HG03060 (cell line): ENCODE data around the gene AAMDC.

Experiments used
- ATAC-seq: cut with Tn5 transposase; IDR thresholded peaks from one replicate; pipeline ENCODE4 v1.9.1; 2021; ENCODE audit warnings: low read depth, moderate number of reproducible peaks; ENCODE audit not compliant: unreplicated experiment

The AAMDC gene

GRCh38 chr11:77820565-77821348, at the start of gene AAMDC, which contains the start of gene RSF1:
TSS of gene AAMDC (plus strand) at chr11:77821144. CDS start at chr11:77842497, 21,353 bp downstream.
TSS of gene RSF1 (minus strand) at chr11:77820722. CDS start at chr11:77820714, 8 bp downstream.
- ATAC-seq = peak; percentile 74

DNA sequence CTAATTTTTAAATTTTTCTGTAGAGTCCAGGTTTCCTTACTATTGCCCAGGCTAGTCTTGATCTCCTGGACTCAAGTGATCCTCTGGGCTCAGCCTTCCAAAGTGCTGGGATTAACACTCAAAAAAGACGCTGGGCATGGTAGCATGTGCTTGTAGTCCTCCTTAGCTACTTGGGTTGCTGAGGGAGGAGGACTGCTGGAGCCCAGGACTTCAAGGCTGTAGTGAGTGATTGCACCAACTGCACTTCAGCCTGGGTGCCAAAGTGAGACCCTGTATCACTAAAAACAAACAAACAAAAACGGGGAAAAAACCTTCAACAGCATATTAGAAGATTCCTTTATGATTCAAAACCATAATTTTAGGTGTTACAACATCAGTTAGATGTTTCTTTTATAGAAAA, 45.0 kb upstream of the AAMDC start:
- no peak for ATAC-seq

DNA sequence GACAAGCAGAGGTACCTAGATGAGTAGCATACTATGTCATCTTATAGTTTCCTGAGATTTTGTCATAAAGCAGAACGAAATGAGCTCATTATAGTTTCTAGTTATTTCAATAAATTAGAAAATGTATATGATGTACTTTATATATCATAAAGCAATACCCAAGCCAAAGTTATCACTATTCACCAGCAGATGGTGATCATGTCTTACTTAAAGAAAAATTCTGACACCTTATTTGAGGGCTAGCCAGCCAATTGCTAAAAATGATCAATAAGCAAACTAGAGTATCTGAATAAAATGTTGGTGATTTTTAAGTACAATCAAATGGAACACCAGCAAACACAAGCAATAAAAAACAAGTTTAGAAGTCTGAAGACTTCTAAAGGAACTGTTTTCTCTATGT, 44.5 kb upstream of the AAMDC start:
- no peak for ATAC-seq

GRCh38 chr11:77778118-77778517, 42.8 kb upstream of the AAMDC start:
- no peak for ATAC-seq

- no peak for ATAC-seq
These were observed 42.4 kb upstream of the AAMDC start for GRCh38 chr11:77778549-77778948.

DNA sequence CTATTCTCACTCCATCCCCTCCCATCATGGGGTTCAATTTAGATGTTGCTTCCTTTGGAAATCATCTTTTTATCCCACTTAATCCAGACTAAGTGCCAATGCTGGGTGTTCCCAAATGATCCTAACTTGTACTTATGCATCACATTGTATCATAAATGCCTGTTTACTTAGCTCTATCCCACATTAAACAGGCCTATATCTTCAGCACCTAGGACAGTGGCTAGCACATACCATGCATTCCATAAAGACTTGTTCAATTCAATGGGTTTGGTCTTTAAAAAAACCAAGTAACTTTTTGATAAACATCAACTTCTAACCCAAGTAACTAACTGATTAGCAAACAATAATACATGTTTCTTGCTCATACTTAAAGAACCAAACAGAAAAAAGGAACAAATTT, 41.0 kb upstream of the AAMDC start:
- ATAC-seq = no peak

- ATAC-seq = no peak
These were observed 37.9 kb upstream of the AAMDC start for GRCh38 chr11:77783025-77783424.

GRCh38 chr11:77784572-77784971, 36.4 kb upstream of the AAMDC start:
- ATAC-seq = no peak

GRCh38 chr11:77789061-77789730, 31.7 kb upstream of the AAMDC start:
- no peak for ATAC-seq

- ATAC-seq = no peak
These were observed 31.0 kb upstream of the AAMDC start for GRCh38 chr11:77789731-77790476.

GRCh38 chr11:77791301-77791700, 29.6 kb upstream of the AAMDC start:
- ATAC-seq = no peak

DNA sequence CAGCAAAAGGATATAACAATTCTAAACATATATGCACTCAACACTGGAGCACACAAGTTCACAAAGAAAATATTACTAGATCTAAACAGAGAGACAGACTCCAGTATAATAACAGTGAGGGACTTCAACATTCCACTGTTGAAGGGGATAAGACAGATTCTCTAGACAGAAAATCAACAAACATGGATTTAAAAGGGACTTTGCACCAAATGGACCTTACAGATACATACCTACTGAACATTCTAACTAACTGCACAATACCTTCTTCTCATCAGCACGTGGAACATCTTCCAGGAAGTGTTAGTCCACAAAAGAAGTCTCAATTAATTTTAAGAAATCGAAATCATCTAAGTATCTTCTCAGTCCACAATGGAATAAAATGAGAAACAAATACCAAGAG, 27.0 kb upstream of the AAMDC start:
- ATAC-seq = no peak

DNA sequence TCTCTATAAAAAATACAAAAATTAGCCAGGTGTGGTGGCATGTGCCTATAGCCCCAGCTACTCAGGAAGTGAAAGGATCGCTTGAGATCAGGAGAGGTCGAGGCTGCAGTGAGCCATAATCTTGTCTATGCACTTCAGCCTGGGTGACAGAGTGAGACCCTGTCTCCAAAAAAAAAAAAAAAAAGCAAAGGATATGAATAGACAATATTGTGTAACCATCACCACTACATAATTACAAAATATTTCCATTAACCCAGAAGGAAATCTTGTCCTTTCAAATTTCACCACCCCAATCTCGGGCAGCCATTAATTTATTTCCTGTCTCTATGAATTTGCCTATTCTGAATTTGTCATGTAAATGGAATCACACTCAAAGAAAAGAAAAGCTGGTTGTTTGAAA, 21.6 kb upstream of the AAMDC start:
- no peak for ATAC-seq

- ATAC-seq = no peak
These were observed 20.5 kb upstream of the AAMDC start for GRCh38 chr11:77800449-77800848.

DNA sequence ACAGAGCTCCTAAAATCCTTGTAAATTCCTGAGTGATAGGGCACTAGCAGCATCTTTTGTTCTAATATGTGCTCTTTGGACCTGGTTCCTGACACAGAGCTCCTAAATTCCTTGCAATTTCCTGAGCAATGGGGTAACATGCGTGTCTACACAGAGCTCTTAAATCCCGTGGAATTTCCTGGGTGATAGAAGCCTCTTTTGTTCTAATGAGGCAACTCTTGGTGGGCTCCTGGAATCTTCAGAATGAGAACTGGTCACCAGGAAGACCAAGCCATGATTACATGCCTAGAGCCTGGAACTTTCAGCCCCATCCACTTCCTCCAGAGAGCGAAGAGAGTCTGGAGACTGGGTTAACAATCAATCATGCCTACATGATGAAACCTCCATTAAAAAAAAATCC, 19.5 kb upstream of the AAMDC start:
- no peak for ATAC-seq

- ATAC-seq = no peak
These were observed 14.5 kb upstream of the AAMDC start for GRCh38 chr11:77806415-77806814.

DNA sequence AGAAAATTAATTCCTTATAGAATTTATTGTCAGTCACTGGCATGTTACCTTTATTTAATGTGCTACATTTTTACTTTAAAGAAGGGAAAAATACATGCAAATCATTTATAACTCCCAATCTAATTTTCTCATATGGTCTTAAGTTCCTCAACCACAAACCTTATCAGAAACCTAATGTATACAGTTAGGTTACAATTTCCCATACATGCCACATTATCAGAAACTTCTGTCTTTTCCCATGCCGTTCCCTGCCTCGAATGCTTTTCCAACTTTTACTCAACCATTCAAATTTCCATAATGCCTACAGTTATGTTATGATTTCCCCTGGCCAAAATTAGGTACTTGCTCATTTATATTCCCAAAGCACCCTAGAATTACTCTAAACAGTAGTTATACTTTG, 14.0 kb upstream of the AAMDC start:
- no peak for ATAC-seq

DNA sequence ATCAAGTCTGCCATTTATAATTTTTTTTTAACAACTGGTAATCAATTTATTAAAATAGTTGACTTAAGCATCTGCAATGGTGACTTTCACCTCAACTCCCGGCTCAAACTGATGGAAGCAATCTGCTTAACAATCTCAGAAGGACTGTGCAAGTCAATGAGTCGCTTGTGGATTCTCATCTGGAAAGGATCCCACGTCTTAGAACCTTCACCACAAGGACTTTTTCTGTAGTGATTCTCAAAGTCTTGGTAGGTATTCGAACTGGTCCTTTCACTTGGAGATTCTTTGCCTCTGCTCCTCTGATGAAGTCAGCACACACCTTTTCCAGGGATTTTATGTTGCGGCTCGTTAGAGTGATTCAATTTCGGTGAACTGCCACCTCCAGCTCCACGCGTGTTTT, 7.7 kb upstream of the AAMDC start:
- no peak for ATAC-seq

DNA sequence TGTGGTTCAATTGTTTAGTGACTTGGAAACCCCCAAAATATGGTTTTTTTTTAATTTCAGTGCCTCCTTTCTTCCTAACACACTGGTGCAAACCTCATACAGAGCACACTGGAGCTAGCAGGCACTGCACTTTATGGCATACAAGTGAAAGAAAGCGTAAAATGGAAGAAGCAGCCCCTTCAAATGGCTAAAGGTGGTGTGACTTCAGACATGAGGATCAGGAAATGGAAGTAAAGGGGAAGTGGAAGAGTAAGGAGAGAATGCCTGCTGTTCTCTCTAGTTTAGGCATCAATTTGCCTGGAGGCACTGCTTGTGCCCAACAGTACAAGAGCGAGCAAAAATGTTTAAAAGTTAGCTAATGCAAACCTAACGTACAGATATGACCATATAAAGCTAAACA, 6.1 kb upstream of the AAMDC start:
- ATAC-seq = no peak

- no peak for ATAC-seq
These were observed 5.5 kb upstream of the AAMDC start for GRCh38 chr11:77815459-77815858.

GRCh38 chr11:77819411-77819920, 1.5 kb upstream of the AAMDC start:
- ATAC-seq = peak; percentile 37
